DMS53 treated with DMSO at 0.1 percent for 48 hours (cell line): ENCODE results near the gene STPG4.

Experiments used
- DNase-seq: peaks from one replicate; lab custom pipeline; 2025; ENCODE audit not compliant: unreplicated experiment; lab: John Stamatoyannopoulos, UW

STPG4 gene

GRCh38 chr2:47073217-47073616, 81.9 kb downstream of the STPG4 start:
- DNase-seq: no peak

GRCh38 chr2:47072728-47073191, 82.3 kb downstream of the STPG4 start:
- DNase-seq: no peak

GRCh38 chr2:47072018-47072691, 83.0 kb downstream of the STPG4 start:
- DNase-seq: no peak

DNA sequence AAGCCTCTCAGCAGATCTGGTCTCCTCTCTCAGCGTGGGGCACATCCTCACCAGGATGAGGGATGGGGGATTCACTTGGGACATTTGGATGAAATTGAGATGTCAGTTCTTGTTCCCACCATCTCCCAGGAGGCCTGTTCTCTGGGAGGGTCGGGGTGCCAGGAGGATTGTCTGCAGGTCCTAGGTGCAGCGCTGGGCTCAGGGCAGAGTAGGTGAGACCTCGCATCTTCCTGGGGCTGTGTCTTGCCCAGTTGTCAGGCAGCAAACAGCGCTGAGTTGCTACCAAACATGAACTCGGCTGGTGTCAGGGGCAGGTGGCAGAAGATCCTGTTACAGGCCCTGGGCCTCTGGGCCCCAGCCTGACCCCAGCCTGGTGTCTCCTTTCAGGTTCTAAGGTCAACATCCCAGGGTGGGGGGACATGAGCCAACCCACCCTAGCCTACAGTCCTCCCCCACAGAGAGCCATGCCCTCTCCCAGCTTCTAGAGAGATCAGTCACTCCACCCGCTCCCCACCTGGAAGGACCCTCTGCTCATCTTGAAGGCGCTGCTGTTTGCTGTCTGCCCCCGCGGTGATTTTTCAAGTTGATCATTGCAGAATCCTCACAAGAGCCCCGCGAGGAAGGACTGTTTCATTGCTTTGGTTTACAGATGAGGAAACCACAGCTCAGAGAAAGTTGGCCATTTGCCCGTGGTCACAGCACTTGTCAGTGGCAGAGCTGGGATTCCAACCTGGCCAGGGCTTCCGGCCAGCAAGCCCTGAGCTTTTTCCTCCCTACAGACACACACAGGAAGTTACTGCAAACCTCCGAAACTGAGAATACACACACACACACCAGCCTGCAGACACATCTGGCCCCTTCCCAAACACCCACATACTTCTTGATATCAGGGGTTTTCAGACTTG, 83.9 kb downstream of the STPG4 start:
- DNase-seq: no peak

DNA sequence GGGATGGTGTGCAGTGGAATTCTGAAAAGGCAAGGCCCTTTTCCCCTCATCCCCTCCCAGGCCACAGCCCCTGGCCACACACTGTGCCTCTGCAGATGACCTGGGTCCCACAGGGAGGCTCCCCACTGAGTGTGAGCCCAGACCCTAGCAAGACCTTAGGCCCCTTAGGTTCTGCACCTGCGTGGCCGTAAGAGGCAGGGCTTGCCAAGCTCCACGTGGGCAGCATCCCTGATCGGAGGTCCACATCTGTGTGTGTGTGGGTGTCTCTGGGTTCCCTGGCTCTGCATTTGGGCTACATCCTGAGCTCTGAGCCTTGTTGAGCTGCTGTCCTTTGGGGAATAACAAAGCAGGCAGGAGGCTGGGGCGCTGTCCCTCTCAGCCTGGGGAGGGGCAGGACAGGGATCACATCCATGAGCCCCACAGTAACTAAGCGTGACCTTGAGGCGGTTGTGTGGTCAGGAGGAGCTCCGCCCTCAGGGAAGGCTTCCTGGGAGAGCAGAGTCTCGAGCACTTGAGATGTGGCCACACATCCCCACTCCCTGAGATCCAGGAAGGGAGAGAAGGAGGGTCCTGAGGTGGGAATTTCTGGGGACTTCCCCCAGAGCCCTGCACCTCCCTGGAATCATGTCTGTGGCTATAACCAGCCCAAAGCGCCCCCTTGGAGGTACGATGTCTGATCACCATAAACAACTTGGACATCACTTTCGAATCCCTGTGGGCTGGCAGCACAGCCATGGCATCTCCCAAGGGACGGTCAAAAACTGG, 84.8 kb downstream of the STPG4 start:
- no peak for DNase-seq

DNA sequence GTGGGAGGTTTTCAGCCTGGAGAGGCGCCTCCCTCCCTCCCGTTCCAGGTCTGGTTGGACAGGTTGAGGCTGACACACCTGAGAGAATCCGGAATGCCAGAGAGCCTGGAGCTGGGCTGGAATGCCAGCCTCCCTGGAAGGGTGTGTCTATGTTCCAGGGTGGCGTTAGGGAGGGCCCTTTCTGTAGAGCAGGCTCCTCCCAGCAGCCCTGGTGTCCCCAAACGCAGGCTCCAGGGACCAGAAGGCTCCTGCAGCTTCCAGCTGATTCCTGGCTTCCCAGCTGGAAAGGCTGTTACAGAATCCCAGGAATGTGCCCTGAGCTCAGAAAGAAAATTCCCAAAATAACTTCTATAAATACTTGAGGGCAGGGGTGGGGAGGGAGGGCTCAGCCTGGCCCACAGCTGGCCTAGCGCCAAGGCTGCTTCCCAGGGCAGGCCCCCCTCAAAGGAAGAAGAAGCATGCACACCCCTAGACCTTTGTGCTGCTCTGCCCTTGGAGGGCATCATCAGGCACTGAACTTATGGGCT, 85.4 kb downstream of the STPG4 start:
- DNase-seq: no peak

DNA sequence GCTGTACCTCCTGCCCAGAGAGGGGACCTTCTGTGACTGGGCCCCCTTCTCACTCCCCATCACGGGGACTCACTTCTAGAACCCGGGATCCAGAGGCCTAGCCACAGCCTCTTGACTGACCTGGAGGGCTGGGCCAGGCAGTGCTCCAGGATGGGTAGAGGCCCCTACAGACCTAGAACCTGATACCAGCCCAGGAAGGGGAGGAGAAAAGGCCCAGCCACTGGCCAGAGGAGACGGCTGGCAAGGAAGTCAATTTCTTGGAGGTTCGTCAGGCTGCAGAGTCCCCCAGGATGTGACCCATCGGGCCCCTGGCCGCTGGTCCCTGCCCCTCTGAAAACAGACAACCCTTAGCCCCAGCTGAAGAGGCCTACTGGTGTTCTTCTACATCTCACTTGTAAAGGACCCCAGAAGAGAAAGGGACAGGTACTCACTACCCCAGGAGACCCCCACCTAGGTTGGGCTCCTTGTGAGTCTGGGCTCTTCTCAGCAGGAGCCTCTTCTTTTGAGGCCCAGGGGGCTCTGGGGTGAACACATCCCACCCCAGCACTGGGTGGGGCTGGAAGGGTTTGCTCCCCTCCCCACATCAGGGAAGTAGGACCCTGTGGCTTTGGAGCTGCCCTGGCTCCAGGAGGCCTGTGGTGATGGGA, 86.0 kb downstream of the STPG4 start:
- DNase-seq: no peak

- DNase-seq: no peak
These were observed 87.2 kb downstream of the STPG4 start for GRCh38 chr2:47067788-47068407.

DNA sequence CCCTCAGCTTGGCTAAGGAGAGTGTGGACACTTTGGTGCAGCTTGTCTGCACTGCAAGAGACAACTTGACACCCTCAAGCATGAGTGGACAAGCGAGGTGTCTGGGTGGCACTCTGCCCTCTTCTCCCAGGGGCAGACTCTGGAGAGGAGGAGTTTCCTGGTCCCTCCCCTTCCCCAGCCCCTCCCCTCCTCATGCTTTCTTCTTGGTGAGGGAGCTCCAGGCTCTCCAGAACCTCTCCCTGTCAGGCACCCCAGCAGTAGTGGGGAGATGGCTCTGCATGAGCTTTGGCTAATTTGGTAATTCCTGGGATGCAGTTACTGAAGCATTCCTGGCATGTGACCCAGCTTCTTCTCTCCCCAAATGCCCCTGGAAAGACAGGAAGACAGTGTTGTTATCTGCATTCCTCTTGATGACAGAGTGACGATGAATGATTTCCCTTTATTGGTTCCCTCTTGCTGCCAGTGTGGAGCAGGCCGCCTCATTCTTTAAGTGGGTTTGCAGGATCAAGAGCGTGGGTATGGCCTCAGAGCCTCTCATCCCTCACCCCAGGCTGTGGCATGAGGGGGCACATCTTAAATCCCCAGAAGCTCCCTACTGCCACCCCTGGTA, 89.2 kb downstream of the STPG4 start:
- DNase-seq: no peak

- no peak for DNase-seq
These were observed 89.8 kb downstream of the STPG4 start for GRCh38 chr2:47065343-47065742.

GRCh38 chr2:47064106-47064505, 91.0 kb downstream of the STPG4 start:
- no peak for DNase-seq

- no peak for DNase-seq
These were observed 91.6 kb downstream of the STPG4 start for GRCh38 chr2:47063538-47063930.

- DNase-seq: no peak
These were observed 92.2 kb downstream of the STPG4 start for GRCh38 chr2:47062681-47063537.

GRCh38 chr2:47061944-47062678, 93.0 kb downstream of the STPG4 start:
- no peak for DNase-seq

DNA sequence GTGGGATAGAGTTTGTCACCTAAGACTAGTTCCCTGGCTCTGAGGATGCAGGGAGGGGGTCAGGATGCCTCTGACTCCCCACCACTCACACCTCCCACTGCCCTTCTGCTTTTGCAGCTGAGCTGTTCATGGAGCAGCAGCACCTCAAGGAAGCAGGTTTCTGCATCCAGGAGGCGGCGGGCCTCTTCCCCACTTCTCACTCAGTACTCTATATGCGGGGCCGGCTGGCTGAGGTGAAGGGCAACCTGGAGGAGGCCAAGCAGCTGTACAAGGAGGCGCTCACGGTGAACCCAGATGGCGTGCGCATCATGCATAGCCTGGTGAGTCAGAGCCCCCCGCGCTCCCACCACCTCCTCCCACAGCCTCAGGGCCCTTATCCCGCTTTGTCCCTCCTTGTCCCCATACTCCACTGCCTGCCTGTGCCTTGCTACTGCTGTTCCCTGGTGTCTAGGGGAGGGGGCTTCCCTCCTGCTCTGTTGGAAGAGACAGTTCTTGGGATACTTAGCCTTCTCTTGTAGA, 94.4 kb downstream of the STPG4 start:
- no peak for DNase-seq

- no peak for DNase-seq
These were observed 96.8 kb downstream of the STPG4 start for GRCh38 chr2:47058003-47058931.

DNA sequence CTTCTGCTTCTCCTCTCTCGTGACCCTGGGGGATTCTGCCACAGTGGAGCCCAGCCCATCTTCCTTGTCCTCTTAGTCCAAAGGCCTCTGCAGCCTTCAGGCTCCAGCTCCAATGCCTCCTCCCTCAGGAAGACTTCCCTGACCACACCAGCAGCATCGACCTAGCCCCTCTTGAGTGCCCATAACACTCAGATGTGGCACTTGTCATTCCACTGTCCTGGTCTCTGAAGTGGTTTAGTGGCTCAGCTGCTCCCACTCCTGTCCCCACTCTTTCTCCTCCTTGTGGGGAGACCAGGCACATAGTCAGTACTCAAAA, 97.5 kb downstream of the STPG4 start:
- no peak for DNase-seq
